GM21717 (cell line): Measurements from ENCODE around the gene AKR1B15.
"Not testable (repeated sequence)": the region's sequence is repeated elsewhere in the genome, so short reads cannot be mapped to it uniquely, and the experiment has no call there.

ENCODE experiments used
- ATAC-seq: cut with Tn5 transposase; IDR thresholded peaks from one replicate; pipeline ENCODE4 v1.9.1; 2021; ENCODE audit warnings: mild to moderate bottlenecking, moderate library complexity; ENCODE audit not compliant: unreplicated experiment

Gene AKR1B15

DNA sequence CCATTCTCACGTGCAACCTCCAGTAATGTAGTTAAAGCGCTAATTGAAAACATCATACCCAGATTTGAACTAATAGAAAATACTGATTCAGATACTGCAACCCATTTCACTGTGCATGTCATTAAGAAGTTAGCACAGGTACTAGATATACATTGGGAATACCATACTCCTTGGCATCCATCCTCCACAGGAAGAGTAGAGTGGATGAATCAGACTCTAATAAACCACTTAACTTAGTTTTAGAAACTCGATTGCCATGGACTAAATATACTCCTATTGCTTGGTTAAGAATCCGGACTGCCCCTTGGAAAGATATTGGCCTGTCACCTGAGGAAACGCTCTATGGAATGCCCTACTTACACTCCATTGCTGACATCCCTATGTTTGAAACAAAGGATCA lies 9.5 kb downstream of the AKR1B15 start:
- ATAC-seq, result no peak

DNA sequence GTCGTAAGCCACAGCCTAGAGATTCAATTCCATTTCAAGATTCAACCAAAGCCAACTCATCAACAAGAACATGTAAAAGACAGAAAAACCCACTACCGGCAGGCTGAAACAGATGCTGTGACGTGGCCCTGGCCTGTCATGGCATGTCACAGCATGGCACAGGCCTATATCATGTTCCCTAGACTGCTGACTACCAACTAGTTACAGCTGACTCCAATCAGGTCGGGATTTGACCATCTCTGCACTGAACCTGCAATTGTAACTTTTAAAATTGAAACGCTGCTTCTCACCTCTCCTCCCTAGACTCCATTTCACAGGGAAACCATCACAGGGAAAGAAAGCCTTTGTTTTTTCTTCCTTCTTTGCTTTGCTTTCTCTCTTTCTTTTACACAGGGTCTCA lies 12.7 kb downstream of the AKR1B15 start:
- not testable (repeated sequence) for ATAC-seq

DNA sequence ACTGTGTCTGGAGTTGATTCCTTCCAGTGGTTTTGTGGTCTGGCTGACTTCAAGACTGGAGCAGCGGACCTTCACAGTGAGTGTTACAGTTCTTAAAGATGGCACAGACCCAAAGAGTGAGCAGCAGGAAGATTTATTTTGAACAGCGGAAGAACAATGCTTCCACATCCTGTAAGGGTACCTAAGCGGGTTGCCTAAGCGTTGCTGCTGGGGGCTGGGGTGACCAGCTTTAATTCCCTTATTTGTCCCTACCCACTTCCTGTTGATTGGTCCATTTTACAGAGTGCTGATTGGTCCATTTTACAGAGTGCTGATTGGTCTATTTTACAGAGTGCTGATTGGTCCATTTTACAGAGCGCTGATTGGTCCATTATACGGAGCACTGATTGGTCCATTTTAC lies 13.2 kb downstream of the AKR1B15 start:
- ATAC-seq, result no peak

DNA sequence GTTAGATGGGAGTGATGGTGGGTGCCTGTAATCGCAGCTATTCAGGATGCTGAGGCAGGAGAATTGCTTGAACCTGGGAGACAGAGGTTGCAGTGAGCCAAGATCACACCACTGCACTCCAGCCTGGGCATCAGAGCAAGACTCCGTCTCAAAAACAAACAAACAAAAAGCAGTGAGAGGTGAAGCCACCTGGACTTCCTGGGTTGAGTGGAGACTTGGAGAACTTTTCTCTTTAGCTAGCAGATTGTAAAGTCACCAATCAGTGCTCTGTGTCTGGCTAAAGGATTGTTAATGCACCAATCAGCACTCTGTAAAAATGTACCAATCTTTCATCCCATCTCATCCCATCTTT lies 14.5 kb downstream of the AKR1B15 start:
- ATAC-seq, result not testable (repeated sequence)

DNA sequence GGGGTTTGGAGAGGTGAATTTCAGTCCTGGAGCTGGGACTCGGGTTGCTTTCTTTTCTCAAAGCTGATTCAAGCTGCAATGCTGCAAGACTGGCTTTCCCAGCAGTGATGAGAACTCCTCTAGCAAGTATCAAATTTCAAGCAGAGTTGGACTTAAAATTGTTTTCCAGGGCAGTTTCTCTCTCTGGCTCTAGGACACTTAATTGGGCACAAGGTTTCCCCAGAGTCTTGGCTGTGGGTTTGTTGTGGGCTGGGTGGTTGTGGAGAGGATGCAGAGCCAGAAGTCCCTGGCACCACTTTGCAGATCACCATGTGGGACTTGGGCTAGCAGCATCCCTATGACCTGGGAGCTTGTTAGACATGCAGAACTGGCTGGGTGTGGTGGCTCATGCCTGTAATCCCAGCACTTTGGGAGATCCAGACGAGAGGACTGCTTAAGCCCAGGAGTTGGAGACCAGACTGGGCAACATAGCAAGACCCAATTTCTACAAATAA lies 16.8 kb downstream of the AKR1B15 start:
- ATAC-seq, result no peak

DNA sequence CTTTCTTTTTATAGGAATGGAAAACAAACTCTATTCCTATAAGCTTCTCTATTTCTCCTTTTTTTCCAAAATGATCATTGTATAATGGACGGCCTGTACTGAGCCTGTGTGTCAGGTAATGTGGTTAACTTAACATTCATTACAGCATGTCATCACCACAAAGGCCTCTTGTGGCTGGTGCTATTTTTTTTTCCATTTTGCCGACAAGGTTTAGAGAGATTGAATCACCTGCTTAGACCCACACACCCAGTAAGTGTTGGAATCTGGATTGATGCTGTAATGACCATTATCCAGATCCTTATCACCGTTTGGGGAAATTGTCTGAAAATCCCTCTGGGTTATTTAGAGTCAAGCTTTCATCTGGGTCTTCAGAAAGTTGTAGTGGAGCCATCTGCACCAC lies 18.5 kb downstream of the AKR1B15 start:
- ATAC-seq, result no peak

DNA sequence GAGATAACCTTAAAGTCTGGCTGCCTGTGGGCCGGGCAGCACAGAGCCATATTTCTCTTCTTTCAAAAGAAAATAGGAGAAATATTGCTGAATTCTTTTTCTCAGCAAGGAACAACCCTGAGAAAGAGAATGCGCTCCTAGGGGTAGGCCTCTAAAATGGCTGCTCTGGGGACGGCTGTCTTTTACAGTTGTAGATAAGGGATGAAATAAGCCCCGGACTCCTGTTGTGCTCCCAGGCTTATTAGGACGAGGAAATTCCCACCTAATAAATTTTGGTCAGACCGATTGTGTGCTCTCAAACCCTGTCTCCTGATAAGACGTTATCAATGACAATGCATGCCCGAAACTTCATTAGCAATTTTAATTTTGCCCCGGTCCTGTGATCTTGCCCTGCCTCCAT lies 21.1 kb downstream of the AKR1B15 start:
- ATAC-seq, result not testable (repeated sequence)

DNA sequence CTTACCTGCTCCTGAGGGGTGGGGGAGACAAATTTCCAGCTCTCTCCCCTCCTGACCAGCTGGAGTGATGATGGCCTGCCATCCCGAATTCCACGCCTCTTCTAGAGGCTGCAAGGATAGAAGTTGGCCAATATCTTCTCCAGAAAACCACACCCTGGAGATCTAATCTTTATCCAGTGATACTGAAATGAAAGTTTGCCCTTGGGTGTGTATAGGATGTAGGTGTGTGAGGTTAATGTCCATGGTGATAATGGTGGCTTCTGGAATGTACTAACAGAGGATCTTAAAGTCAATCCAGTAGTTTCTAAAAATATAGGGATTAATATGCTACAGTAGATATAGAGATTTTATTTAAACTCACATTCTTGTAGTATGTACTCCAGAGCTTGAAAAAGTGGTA lies 22.2 kb downstream of the AKR1B15 start:
- no peak for ATAC-seq

DNA sequence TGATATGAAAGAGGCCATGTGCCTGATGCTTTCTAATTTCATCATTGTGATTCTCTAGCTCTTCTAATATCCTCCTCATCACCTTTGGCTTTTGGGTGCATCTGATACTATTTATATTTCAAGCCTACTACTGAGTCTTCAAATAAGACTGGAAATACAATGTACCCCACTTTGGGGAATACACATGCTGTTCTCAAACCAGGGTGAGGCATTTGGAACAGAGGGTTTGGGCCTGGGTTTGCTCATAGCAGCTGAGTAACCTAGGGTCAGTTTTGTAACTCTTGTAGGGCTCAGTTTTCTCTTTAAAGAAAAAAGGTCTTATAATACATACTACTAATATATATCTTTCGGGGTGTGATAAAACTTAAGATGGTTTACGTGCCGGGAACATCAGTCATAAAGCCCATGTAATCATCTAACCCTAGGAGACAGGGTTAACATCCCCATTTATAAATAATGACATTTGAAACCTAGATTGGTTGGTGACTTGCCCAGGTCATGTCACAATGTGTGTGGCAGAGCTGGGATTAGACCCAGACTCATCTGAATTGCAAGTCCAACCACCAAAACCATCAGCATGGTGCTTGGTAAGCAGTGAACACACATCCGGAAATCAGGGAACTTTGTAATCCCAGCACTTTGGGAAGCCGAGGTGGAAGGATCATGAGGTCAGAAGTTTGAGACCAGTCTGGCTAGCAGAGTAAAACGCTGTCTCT lies 23.0 kb downstream of the AKR1B15 start:
- no peak for ATAC-seq

DNA sequence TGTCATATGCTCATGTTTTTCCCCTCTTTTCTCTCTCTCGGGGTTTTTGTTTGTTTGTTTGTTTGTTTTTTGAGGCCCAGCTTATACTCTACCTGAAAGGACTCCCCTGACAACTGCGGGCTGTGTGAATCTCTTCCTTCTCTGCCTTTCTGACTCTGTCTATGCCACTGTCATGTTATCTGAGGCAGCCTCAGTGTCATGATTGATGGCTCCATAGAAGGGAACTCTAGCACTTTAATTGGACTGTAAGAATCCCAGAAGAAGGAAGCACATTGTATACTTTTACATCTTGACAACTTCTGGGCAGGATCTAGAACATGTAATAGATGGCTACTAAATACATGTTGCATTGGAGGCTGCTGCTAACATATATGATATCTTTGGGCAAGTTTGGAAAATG lies 25.4 kb downstream of the AKR1B15 start:
- no peak for ATAC-seq

DNA sequence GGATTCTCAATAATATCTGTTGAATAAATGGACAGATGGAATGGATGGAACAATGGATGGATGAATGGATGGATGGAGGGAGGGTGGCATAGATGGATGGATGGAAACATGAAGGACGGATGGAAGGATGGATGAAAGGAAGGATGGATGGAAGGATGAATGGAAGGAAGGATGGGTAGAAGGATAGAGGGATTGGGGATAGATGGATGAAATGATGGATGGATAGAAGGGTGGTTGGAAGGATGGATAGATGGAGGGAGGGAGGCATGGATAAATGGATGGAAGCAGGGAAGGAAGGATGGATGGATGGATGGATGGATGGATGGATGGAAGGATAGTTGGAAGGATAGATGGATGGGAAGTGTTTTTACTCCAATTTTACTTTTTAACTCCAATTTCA lies 35.4 kb downstream of the AKR1B15 start:
- ATAC-seq, result no peak

DNA sequence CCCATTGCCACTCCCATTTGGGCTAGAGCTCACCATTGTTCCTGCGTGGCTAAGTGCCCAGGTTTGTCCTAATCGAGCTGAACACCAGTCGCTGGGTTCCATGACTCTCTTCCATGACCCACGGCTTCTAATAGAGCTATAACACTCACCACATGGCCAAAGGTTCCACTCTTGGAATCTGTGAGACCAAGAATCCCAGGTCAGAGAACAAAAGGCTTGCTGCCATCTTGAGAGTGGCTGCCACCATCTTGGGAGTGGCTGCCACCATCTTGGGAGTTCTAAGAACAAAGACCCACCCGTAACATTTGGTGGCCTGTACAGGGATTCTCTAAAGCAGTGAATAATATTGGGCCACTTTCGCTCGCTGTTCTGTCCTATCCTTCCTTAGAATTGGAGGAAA lies 37.0 kb downstream of the AKR1B15 start:
- ATAC-seq, result no peak

DNA sequence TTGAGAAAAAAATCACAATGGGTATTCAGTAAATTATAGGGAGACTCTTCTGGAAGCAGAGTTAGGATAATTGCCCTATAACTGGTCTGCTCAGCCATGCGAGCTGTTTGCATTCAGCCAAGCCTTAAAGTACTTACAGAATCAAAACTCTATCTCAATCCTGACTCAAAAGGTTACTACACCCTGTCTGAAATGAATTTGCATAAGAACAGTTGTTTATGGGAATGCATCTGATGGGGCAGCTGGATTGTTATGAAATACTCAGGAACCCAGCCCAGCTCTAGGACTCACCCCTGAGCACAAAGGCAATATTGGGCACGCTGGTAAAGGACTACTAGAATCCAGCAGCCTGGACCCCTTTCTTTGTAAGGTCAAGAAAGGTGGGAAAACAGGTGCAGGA lies 38.8 kb downstream of the AKR1B15 start:
- ATAC-seq, result no peak

DNA sequence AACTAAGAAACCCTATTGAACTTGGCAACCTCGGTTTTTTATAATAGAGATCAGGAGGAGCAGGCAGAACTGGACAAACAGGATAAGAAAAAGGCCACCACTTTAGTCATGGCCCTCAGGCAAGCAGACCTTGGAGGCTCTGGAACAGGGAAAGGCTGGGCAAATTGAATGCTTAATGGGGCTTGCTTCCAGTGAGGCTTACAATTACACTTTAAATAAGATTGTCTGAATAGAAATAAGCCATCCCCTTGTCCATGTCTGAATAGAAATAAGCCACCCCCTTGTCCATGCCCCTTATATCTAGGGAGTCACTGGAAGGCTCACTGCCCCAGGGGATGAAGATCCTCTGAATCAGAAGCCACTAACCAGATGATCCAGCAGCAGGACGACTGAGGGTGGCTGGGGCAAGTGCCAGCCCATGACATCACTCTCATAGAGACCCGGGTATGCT lies 40.6 kb downstream of the AKR1B15 start:
- ATAC-seq, result no peak

DNA sequence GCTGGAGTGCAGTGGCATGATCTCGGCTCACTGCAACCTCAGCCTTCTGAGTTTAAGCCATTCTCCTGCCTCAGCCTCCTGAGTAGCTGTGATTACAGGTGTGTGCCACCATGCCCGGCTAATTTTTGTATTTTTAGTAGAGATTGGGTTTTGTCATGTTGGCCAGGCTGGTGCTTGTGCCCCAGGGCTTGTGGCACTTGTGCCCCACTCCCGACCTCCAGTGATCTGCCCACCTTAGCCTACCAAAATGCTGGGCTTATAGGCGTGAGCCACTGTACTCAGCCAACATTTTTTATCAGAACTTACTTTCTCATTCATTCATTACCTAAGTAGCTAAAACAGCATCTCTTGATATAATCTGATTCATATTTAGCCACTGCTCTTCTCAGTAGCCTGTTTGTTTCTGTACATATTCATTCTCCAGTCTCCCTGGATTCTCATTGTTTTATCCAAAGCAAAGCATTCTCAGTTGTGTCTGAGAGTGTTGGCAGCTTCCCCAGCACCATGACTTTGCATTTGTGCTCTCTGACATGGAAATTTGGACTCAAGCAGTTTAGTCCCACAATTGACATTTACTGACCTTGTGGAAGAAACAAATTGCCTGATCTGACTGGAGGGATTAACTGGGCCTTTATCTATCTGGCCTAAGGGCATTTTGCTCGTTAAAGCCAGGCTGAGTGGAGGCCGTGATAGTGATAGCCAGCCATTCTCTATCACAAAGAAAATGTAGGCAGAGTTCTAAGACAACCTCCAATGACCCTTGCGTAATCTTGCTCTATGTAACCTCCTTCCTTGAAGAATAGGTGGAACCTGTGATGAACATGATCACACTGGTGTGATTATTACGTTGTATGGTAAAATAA lies 44.9 kb downstream of the AKR1B15 start:
- no peak for ATAC-seq

DNA sequence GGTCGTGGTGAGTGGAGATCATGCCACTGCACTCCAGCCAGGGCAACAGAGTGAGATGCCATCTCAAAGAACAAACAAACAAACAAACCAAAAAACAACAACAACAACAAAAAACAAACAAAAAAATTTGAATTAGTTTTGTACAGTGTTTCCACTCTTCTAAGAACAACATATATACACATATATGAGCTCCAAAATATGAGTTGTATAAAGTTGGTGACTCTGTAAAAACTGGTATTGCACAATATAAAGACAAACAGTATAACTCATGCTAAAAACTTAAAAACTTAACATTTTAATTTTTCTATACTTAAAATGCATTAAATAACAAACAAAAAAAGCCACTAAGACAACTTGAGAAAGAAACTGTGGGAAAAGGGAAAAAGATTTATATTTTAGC lies 46.0 kb downstream of the AKR1B15 start:
- no peak for ATAC-seq

DNA sequence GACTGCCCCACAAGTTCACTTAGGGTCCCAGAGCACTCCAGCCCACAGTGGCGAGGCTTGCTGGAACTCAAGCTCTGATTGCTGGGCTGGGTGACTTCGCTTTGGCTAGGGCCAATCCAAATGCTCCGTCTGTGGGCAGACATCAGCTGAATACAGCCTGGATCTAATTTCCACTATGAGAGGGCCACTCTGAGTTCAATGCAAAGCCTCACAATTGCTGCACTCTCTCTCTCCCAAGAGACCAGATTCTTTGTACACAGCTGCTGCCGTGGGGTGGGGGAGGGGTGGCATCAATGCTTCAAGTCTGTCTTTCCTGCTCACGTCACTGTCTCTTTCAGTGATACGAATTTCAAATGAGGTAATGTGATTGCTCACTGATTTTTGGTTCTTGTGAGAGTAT lies 50.5 kb downstream of the AKR1B15 start:
- ATAC-seq, result no peak

DNA sequence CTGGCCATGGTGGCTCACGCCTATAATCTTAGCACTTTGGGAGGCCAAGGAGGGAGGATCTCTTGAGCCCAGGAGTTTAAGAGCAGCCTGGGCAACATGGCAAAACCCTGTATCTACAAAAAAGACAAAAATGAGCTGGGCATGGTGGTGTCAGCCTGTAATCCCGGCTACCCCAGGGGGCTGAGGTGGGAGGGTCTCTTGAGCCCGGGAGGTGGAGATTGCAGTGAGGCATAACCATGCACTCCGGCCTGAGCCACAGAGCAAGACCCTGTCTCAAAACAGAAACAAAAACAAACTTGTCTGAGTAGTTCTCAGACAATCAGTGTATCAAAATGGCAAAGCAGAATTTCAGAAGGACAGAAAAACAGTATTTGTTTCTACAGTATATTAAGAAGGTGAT lies 52.5 kb downstream of the AKR1B15 start:
- ATAC-seq, result no peak

DNA sequence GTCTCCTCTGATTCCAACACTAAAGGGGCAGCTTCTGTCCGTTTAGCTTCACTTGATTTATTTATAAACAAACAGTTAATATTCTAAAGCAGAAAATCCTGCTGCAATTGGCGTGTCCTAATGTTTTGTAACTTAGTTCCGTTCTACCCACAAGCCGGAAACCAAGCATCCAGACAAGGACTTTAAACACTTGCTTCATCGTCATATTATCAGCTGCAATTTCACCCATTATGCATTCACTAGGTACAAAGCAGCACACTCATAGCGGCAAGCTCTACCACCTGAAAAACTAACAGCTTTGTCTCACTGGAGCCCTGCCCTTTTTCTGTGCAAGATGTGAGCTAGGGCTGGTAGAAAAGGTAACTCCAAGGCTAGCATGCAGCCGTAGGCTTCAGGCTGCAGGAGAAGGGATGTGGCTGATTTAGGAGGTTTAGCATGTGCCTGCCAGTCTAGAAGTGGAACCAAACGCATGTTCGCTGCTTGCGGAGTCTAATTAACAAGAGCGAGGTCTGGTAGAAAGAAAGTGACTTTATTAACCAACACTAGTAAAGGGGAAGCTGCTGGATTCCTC lies 54.1 kb downstream of the AKR1B15 start:
- no peak for ATAC-seq

DNA sequence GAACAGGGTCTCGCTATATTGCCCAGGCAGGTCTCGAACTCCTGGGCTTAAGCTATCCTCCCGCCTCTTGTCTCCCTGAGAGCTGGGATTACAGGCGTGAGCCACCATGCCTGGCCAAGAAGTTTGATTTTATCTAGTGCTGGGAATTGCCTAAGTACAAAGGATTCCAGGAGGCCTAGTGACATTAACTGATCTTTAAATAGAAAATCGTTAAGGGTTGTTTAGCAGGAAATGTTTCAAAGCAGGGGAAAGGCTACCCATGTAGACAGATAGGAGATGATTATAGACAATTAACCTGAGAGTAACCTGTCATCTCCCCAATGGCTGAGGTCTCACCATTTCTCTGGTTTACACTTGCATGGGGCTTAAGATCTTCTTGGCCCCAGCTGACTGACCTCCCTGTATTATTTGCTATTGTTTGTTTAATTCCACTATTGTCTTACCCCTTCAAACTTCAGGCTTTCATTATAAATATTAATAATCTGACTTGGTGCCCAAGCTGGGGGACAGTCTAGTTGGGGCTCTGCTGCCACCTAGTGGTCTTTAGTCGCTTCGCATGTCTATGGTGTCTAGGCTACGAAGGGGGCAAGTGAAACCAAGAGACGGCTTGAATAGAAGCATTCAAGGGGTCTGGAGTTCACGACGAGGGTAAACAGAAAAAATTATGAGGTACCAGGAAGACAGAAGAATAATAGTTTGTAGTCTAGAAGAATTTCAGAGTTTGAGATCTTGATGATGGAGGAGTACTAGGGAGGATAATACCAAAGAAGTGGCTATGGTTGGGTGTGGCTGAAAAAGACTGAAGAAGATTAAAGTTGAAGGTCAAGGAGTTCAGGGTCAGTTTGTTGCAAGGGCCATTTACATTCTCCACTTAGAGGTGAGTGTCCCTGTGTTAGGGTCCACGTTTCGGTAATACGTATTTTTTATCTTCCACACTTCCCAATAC lies 57.3 kb downstream of the AKR1B15 start:
- ATAC-seq, result peak; percentile 61
